GM12892 (cell line): ENCODE measurements around the gene CDAN1.

Source experiments
- POLR2A ChIP-seq: IDR thresholded peaks from 2 replicates; pipeline ENCODE4 v1.6.1; 2011; ENCODE audit warnings: low read depth, low read length, control low read depth
- POLR2AphosphoS5 ChIP-seq: IDR thresholded peaks from 2 replicates; pipeline ENCODE4 v1.6.1; 2011; ENCODE audit warnings: low read depth, low read length, control low read depth

GRCh38 chr15:42691308-42691707 lies 45.6 kb downstream of the CDAN1 start:
- TF ChIP-seq POLR2A (no peak), POLR2AphosphoS5 (no peak)
